Stimulated activated CD4-positive, alpha-beta T cell treated with anti-CD3 and anti-CD28 coated beads, Interleukin-1b, Interleukin-23, amount 100 ng/mL, for 4 hours (primary cell): ENCODE results near the gene JAM2.
A peak's percentile ranks its signal among the peaks of the same experiment; 100 is the strongest.
"Not testable (repeated sequence)": the region's sequence is repeated elsewhere in the genome, so short reads cannot be mapped to it uniquely, and the experiment has no call there.

Source experiments
- DNase-seq, 2 donors: peaks; one replicate each; pipeline ENCODE4 v3.0.0-alpha.2; 2020; ENCODE audit warnings: low read depth in 2 of 2

Gene JAM2

GRCh38 chr21:25646474-25646873 is 7.4 kb downstream of the JAM2 start:
- DNase-seq: no peak

- no peak for DNase-seq
Observed at GRCh38 chr21:25647647-25648046, 8.6 kb downstream of the JAM2 start.

DNA sequence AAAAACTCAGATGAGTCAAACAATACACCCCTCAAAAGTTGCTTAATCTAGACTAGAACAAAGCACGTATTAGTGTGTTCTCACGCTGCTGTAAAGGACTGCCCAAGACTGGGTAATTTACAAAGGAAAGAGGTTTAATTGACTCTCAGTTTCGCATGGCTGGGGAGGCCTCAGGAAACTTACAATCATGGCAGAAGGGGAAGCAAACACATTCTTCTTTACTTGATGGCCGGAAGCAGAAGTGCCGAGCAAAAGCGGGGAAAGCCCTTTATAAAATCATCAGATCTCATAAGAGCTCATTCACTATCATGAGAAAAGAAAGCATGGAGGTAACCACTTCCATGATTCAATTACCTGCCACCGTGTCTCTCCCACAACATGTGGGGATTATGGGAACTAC is 10.1 kb downstream of the JAM2 start:
- DNase-seq: no peak

- DNase-seq: no peak
Observed at GRCh38 chr21:25656412-25656811, 17.4 kb downstream of the JAM2 start.

GRCh38 chr21:25657140-25657539 is 18.1 kb downstream of the JAM2 start:
- DNase-seq: no peak

DNA sequence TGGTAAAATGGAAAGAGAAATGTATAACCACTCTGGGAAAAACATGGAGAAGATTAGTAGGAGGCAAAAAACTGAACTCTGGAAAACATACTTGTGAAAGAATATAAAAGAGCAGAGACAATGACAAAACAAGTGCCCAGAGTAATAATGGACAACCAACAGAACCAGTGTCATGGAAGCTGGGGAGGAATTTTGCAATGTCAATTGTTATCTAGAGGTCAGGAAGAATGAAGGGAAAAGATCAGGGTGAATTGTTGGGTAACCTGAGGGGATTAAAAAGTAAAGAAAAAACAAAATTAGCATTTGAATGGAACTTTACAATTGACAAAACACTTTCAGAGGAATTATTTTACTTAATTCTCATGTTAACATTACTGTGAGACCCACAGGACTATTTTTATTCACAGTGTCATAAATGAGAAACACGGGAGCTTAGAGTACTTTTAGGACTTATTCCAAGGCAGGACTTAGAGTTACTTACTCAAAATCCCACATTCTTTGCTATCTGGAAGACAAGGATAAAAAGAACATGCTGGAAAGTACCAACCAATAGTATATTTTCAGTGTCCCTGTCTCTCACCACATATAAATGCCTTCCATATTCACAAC is 19.5 kb downstream of the JAM2 start:
- no peak for DNase-seq

DNA sequence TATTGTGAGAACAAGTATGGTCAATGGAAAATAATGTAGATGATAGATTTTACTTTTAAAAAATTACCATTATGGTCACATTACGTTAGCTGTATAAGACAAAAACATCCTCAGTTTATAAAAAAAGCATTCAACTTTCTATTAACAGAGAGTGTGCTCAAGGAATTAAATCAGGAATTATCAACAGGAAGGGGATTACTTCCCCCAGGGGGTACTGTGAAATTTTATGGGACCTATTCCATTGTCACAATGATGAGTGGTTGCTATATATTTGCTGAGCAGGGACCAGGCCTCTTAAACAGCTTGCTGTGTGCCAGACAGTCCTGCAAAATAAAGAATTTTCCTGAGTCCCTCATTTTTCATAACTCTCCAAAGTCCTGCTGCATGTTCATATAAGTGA is 21.2 kb downstream of the JAM2 start:
- DNase-seq: no peak

GRCh38 chr21:25664491-25664931 is 25.5 kb downstream of the JAM2 start:
- DNase-seq: no peak

DNA sequence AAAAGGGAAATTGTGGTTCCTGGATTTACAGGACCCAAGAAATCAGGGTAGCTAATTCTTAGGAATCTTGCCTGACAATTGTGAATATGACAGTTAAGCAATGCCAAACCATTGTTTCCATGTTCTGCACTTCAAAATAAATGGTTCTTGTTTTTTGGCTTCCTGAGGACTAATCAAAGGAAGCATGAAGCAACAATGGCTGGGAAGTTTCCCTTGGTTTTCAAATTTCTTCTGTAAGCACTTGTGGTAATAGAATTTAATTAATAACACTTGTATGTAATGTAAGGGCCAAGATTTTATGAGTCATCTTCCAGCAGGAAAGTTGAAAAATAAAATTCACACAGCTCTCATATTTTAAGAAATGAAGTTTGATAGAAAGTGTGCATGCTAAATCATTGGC is 31.7 kb downstream of the JAM2 start:
- no peak for DNase-seq

- DNase-seq: no peak
Observed at GRCh38 chr21:25676451-25676850, 37.4 kb downstream of the JAM2 start.

DNA sequence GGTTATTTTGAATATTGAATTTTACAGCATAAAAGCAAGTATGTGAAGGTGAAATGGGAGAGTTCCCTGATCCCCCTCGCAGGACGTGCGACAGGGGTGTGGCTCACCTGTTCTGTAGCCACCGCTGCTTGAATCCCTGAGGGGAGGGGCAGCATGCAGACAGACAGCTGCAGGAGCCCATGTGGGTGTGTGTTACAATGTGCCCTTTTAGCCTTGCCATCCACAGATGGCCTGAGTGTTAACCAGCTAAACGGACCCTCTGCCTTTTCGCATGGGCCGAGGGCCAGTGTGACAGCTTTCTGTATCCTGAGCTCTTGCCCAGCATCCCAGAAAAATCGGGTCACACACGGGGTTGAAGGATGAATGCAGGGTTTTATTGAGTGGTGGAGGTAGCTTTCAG is 43.3 kb downstream of the JAM2 start:
- DNase-seq: no peak

GRCh38 chr21:25687787-25688186 is 48.7 kb downstream of the JAM2 start:
- DNase-seq: no peak

GRCh38 chr21:25688275-25689155 is 49.5 kb downstream of the JAM2 start:
- no peak for DNase-seq

DNA sequence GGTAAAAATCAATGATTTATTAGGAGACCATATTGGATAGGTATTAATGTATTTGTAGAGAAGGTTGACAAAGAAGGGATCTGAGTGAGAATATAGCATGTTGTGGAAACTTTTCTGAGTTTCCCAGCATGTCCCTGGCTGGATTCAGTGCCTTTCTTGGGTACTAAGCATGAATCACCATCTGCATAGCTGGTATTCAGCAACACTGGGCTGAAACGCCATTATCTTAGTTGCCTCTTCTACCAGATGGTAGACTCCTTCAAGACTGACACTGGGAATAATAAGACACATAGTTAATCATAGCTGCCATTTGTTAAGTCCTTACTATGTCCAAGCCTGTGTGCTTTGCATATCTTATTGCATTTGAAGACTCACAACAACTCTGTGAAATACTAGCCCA is 50.2 kb downstream of the JAM2 start:
- DNase-seq: no peak

GRCh38 chr21:25691976-25692375 is 52.9 kb downstream of the JAM2 start:
- no peak for DNase-seq

DNA sequence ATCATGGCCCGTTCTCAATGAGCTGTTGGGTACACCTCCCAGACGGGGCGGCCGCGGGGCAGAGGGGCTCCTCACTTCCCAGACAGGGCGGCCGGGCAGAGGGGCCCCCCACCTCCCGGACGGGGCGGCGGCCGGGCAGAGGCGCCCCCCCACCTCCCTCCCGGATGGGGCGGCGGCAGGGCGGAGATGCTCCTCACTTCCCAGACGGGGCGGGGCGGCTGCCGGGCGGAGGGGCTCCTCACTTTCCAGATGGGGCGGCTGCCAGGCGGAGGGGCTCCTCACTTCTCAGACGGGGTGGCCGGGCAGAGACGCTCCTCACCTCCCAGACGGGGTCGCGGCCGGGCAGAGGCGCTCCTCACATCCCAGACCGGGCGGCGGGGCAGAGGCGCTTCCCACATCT is 56.4 kb downstream of the JAM2 start:
- not testable (repeated sequence) for DNase-seq

GRCh38 chr21:25700741-25701140 is 61.7 kb downstream of the JAM2 start:
- DNase-seq: no peak

DNA sequence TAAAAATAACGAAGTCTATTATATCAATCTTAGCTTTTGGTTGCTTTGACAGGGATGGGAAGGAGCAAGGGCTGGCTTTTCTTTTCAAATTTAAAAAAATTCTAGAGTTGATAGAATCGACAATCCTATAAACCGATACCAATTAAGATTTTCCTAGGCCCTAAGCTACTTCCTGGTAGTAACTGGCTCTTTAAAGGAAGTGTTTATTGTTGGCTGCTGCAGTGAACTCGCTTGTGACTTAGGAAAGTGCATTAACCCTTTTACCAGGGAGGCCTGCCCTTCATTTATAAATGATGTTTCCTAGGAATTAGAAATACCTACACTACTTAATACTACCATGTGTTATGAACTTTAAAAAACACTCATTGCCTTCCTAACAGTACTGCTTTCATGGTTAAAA is 62.5 kb downstream of the JAM2 start:
- DNase-seq: no peak

GRCh38 chr21:25708467-25709065 is 69.5 kb downstream of the JAM2 start:
- DNase-seq: peak; percentile 12 to 42

GRCh38 chr21:25709684-25710265 is 70.7 kb downstream of the JAM2 start:
- no peak for DNase-seq

DNA sequence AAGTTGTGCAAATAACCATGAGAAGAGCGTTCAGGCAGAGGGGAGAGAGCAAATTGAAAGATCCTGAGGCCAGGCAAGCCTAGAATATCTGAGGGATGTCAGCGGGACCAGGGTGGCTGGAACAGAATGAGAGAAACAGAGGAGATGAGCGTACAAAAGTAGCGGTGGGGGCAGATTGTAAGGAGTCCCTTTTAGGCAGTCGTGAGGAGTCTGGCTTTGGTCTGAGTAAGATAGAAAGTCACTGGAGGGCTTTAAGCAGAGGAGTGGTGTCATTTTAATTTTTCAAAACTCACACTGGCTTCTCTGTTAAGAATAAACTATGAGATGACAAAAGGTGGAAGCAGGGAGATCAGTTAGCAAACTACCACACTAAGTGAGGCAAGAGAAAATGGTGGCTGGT is 71.5 kb downstream of the JAM2 start:
- no peak for DNase-seq

DNA sequence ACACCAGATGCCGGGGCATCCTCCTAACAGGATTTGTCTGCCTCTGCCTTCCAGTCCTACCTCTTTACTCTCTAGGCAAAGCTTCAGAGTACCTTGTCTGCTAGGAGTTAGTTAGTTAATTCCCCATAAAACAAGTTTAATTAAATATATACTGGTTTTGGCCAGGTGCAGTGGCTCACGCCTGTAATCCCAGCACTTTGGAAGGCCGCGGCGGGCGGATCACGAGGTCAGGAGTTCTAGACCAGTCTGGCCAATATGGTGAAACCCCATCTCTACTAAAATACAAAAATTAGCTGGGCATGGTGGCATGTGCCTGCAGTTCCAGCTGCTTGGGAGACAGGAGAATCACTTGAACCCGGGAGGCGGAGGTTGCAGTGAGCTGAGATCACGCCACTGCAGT is 75.0 kb downstream of the JAM2 start:
- DNase-seq: not testable (repeated sequence)
